HG02759 (cell line): ENCODE data around the gene GNE.
"Not testable (repeated sequence)": the region's sequence is repeated elsewhere in the genome, so short reads cannot be mapped to it uniquely, and the experiment has no call there.

ENCODE experiments used
- ATAC-seq: cut with Tn5 transposase; IDR thresholded peaks from one replicate; pipeline ENCODE4 v1.9.1; 2021; ENCODE audit warnings: mild to moderate bottlenecking, moderate library complexity; ENCODE audit not compliant: unreplicated experiment

Gene GNE

DNA sequence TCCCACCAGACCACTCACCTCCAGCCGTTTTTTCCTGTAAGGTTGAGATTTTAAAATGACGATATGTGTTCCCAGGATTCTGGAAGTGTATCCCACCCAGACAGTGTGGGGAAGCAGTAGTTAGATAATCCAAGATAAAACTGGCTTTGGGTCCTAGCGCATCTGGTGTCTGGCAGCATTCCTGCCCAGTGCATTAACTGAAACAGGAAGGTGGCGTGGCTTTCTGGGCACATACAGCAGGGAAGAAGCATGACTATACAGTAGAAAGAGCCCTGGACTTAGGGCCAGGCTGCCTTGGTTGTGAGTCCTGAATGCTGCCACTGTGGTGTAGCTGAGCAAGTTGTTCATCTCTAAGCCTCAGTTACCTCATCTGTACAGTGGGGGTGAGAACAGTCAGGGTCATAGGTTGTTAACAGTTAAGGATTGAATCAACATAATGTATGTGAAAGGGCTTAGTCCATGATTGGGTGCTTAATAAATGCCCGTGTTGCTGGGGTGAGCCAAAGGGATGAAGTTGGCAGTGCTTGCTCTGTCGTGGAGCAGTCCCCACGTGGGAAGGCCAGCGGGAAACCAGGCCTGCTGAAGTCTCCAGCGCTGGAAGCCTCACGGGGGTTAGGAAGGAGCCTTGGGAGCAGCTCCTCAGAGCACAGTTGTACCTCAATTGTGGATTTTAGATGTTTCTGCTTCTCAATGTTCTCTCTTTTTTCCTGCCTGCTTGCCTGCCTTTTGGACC, 49.6 kb downstream of the GNE start:
- ATAC-seq = no peak

DNA sequence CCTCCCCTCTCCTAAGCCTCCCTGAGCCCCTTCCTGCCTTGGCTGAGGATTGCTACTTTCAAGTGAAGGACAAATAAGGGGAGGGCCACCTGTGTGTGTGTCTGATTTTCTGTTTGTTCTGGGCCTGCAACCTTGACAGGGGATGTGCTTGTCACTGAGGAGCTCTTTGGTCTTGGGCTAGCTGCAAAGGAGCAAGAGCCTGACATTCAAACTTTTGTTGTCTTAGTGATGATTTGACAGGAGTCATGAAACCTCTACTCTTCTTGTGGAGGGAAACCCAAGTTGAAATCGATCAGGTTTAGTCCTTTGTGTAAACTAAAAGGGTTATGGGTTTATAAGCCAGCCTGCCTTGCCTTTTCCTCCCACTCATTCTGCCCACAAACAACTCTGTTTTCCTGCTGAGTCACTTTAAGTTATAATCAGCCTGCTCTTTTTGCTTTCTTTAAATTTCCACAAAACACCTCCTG, 50.7 kb downstream of the GNE start:
- ATAC-seq = no peak

DNA sequence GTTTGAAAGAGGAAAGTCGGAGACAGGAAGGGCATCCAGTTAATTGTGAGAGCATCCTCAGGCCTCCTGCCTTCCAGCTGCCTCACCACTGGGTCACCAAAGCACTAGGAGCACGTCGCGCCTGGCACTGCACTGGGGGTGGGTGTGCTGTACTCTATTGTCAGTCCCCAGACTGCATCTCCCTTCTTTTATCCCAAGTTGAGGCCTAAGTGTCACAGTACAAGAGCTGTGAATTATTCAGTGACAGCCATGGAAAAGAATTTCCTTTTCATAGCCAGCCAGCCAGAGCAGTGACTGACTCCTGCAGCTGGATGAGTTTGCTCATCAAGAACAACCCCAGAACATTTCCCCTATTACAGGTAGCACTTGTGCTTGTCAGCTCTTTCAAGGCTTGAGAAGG, 51.2 kb downstream of the GNE start:
- ATAC-seq = no peak

DNA sequence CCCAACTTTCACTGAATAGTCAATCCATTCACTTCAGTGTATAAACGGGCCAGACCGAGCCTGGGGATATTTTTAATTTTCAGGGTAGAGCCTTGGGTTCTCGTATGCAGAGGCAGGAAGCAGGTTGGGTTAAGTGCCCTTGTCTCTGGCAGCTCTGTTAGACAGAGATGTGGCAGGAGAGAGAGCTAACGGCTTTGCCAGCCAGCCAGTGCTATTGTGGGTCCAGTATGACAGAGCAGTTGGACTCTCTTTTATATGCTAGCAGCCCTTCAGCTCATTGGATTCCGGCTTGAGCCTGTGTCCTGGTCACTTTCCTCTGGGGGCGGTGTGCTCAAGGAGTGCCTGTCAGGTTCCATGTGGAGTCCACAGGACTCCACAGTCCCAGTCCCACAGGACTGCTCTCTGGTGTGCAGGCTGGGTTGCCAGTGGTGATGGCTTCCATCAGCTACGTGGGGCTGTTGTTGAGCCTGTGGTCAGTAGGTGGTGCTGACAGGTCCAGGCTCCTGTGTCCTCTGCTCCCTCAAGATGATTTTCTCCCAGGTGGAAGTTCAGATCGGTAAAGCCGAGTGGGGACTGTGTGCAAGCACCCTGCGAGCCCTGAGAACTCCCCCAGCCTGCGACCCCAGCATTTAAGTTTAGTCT, 53.2 kb downstream of the GNE start:
- no peak for ATAC-seq

DNA sequence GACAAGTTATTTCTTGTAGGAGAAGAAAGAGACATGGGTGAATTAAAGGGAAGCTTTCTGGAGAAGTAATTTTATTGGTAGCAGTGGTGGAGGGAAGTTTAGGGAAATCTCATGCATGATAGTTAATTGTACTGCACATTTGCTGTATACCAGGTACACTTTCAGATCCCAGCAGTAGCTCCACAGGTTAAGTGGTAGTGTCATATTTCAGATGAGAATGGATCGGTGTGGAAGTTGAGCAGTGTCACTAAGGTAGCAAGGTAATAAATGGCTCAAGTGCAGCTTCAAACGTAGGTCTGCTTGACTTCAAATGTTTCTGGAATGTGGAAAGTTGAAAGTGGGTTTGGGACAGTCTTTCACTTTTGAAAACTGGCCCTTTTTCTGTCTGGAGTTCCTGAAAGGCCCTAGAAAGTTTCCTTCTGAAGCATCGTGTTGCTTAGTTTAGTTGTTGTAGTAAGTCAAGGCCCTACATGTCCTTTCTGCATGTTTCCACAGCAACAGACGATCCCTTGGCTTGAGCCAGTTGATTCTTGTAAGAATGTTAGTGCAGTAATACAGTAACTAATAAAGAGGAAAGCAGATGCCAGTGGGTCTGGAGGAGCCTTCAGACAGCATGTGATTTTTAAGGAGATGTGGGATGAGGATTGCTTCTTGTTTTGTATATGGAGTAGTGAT, 63.8 kb downstream of the GNE start:
- no peak for ATAC-seq

DNA sequence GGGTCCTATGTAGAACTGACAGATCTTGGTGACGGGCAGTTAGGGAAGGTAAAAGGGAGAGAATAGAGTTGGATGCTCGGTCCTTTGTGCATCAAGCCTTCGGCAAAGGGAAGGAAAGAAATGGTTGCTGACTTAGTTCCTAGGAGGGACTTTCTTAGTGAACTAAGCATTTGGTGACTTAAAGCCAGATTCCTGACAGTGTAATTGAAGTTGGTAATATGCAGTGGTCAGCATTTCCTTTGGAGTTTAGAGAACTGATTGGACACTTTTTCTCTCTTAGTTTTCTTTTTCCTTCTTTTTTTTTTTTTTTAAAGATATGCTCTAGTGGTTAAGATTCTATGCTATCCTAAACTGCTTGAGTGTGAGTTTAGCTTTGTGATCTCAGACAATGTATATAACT, 65.2 kb downstream of the GNE start:
- ATAC-seq = no peak

DNA sequence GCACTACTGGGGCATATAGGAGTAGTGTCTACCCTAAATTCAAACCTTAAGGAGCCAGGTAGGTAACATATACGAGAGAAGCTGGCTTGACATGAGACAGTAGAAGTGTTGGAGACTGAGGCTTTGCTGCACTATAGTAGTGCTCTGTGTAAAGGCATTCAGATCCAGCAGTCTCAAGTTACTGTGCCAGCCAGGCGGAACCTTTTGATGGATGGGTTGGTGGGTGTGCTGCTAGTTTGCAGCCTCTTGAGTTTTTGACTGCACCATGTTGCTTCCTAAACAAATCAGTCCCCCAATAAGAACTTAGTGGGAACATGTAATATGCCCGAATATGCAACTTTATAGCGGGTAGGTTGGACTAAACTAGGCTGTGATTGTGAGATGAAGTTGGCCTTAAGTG, 66.1 kb downstream of the GNE start:
- ATAC-seq = no peak

DNA sequence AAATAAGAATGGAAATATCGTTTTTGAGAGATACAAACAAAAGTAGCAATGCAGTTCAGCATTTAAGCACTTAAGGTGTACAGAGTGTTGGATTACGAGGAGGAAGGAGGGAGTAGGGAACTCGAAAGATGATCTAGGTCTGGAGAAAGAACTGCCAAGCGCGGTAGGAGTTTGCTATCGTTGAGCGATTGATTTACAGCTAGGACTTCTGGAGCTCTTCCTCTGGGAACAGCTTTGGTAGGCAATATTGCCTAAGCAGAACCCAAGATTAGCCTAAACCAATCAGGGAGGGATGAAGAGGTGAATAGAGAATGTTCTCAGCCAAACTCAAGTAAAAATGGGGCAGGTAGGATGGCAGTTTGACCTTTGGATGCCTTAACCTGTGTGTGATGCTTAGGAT, 66.6 kb downstream of the GNE start:
- no peak for ATAC-seq

DNA sequence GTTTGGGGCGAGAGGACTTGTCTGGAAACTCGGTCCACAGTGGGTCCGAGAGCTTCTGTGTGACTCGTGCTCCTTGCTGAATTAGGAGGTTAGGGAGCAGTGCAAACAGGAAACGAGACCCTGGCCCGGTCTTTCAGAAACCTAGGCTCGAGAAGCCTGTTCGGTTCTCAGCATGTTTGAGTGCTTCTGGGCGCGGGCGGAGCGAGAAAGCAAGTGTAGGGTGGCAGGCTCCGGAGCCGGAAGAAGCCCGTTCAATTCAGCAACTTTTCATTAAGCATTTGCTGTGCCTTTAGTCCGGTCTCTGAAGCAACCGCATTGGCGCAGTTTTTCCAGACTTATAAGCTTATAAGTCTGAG, 67.0 kb downstream of the GNE start:
- peak; percentile 7 for ATAC-seq

DNA sequence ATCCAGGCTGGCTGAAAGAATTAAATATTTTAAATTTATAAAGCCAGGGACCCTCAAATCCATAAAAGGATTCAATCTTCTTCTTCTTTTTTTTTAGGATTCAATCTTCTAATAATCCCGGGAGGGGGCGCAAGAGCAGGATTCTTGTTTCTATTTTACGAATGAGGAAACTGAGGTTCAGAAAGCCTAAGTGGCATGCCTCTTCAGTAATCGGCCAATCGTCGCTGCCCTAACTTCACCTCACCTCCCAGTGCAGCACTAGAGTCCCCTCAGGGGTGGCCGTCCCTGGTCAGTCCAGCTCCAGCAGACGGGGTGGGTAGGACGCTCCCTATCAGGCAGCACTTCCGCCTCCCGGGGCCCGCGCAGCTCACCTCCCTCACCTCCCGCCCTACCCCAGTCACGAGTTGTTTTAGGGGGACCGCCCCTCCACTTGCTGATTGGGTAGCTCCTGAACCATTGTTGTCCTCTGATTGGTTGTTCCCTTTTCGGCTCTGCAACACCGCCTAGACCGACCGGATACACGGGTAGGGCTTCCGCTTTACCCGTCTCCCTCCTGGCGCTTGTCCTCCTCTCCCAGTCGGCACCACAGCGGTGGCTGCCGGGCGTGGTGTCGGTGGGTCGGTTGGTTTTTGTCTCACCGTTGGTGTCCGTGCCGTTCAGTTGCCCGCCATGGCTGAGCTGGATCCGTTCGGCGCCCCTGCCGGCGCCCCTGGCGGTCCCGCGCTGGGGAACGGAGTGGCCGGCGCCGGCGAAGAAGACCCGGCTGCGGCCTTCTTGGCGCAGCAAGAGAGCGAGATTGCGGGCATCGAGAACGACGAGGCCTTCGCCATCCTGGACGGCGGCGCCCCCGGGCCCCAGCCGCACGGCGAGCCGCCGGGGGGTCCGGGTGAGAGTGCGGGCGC, 67.6 kb downstream of the GNE start, which contains the start of gene CLTA:
Gene CLTA (plus strand): TSS at position 534 of the 902 bp plus-strand sequence. CDS start 136 bp downstream, at position 670.
- peak; percentile 99 for ATAC-seq

DNA sequence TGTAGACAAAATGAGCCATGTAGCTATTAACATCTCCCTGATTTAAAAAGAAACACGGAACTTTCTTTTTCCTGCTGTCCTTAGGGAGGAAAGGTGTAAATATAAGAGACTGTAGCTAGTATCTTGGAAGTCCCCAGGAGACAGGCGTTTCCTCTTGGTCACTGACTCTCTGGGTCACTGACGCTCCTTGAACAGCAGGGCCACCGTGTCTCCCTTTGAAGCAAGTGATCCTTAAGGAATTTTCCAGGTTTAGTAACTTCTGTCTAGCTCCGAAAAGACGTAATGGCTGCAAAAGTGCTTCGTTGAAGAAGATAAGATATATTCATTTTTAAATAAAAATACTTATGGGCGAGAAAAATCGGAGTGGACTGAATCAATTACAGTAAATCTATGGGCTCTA, 68.3 kb downstream of the GNE start:
- no peak for ATAC-seq

DNA sequence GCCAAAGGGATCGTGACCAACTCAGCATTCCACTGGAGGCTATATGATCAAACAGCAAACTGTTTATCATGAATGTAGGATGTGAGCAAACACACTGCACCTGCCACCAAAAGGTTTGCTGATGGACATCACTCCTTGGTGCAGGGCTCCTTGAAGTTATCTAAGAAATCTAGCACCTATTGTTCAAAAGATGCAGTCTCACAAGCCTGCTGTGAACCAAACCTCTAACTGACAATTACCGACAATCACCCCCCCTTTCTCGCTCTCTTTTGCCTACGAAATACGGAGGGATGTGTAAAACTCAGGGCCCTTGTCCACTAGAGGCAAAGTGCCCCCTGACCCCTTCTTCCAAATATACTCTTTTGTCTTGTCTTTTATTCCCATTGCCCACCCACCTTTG, 70.0 kb downstream of the GNE start:
- ATAC-seq = no peak

DNA sequence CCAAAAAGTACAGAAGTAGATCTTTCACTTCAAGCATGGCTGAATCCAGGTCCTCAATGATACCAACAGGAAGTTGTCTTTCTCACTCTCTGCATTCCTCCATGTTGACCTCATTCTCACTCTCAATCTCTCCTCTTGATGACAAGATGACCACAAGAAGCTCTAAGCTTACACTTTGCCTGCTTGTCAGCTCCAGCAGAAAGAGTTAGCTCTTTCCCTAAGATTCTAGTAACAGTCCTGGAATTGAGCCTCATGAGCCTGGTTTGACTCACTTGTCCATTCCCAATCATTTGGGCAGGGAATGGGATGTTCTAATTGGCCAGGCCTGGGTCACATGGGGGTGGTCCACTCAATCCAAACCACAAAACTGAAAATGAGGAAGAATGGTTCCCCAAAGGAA, 70.8 kb downstream of the GNE start:
- no peak for ATAC-seq

DNA sequence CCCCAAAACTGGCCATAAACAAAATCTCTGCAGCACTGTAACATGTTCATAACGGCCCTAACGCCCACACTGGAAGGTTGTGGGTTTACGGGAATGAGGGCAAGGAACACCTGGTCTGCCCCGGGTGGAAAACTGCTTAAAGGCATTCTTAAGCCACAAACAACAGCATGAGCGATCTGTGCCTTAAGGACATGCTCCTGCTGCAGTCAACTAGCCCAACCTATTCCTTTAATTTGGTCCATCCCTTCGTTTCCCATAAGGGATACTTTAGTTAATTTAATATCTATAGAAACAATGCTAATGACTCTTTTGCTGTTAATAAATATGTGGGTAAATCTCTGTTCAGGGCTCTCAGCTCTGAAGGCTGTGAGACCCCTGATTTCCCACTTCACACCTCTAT, 78.0 kb downstream of the GNE start:
- not testable (repeated sequence) for ATAC-seq

DNA sequence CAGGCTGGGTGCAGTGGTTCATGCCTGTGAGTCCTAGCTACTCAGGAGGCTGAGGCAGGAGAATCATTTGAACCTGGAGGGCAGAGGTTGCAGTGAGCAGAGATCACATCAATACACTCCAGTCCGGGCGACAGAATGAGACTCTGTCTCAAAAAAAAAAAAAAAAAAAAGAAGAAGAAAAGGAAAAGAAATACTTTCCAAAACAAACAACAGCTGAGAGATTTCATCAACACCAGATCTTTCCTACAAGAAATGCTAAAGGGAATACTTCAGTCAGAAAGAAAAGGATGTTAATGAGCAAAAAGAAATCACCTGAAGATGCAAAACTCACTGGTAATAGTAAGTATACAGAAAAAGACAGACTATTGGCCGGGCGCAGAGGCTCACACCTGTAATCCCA, 80.7 kb downstream of the GNE start:
- no peak for ATAC-seq

DNA sequence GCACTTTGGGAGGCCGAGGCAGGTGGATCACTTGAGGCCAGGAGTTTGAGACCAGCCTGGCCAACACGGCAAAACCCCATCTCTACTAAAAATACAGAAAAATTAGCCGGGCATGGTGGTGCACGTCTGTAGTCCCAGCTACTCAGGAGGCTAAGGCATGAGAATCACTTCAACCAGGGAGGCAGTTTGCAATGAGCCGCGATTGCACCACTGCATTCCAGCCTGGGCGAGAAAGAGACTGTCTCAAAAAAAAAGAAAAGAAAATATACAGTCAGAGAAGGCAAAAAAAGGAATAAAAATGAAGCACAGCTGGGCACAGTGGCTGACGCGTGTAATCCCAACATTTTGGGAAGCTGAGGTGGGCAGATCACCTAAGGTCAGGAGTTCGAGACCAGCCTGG, 81.8 kb downstream of the GNE start:
- ATAC-seq = not testable (repeated sequence)

DNA sequence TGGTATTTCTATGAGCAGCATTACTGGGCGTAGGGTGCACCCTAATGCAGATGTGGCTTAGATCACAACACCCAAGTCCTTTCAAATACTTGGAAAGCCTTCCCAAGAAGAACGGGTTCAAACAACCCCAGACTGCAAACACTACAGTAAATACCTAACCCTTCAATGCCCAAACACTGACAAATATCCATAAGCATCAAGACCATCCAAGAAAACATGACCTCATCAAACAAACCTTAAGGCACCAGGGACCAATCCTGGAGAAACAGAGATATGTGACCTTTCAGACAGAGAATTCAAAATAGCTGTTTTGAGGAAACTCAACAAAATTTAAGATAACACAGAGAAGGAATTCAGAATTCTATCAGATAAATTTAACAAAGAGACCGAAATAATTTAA, 83.0 kb downstream of the GNE start:
- ATAC-seq = not testable (repeated sequence)

DNA sequence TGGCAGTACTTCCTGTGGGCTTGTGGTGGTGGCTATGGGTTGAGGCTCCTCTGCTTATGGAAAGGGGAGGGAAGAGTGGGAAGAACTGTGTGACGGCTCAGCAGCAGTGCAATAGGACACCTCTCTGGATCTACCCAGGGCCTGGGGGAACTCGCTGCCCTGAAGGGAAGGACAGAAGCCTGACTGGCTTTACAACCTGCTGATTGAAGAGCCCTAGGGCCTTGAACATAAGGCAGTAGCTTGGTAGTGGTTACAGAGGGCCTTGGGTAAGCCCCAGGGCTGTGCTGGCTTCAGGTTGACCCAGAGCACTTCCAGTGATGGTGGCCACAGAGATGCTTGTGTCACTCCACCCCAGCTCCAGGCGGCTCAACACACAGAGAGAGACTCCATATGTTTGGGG, 83.5 kb downstream of the GNE start:
- no peak for ATAC-seq

DNA sequence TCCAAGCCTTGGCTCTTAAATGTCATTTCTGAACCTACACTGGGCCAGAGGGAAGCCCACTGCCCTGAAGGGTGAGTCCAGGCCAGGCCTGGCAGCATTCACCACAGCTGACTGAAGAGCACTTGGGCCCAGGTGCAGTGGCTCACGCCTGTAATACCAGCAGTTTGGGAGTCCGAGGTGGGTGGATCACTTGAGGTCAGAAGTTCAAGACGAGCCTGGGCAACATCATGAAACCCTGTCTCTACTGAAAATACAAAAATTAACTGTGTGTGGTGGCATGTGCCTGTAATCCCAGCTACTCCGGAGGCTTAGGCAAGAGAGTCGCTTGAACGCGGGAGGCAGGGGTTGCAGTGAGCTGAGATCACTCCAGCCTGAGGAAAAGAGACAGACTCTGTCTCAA, 84.0 kb downstream of the GNE start:
- ATAC-seq = no peak

DNA sequence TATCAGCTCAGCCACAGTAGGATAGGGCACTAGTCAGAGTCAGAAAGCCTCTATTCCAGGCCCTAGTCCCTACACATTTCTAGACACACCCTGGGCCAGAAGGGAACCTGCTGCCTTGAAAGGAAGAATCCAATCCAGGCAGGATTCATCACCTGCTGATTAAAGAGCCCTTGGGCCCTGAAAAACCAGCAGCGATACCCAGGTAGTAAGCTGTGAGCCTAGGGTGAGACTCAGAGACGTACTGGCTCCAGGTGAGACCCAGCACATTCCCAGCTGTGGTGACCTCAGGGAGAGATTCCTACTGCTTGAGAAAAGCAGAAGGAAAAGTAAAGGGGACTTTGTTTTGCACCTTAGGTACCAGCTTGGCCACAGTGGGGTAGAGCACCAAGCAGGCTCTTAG, 84.4 kb downstream of the GNE start:
- ATAC-seq = no peak

DNA sequence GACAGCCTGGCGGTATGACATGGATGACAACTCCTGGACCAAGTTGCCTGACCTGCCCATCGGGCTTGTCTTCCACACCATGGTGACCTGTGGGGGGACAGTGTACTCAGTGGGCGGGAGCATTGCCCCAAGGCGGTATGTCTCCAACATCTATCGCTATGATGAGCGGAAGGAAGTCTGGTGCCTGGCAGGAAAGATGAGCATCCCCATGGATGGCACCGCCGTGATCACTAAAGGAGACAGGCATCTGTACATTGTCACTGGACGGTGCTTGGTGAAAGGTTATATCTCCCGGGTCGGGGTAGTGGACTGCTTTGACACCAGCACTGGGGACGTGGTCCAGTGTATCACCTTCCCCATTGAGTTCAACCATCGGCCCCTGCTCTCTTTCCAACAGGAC, 87.7 kb downstream of the GNE start:
- ATAC-seq = no peak
